H9 (cell line): ENCODE data around the gene RRP1B. TPM values are rescaled to one million over a fixed set of nuclear protein-coding genes. Genes with fewer than 3 reads are reported as not detected.

Source experiments
- DNase-seq: peaks from one replicate; pipeline ENCODE4 v3.0.0-alpha.2; 2017
- H2AFZ ChIP-seq: one replicate; pipeline ENCODE4 v1.6.1; 2013; ENCODE audit warnings: mild to moderate bottlenecking, low read length, control low read depth, moderate library complexity
- H2AK5ac ChIP-seq: 2 replicates; pipeline ENCODE4 v1.6.1; 2013; ENCODE audit warnings: low read length, control low read depth, mixed read lengths; ENCODE audit not compliant: insufficient read length
- H2BK120ac ChIP-seq: one replicate; pipeline ENCODE4 v1.6.1; 2013; ENCODE audit warnings: low read depth, mild to moderate bottlenecking, low read length, control low read depth, inconsistent platforms; ENCODE audit not compliant: poor library complexity, severe bottlenecking
- H2BK12ac ChIP-seq: 2 replicates; pipeline ENCODE4 v1.6.1; 2013; ENCODE audit warnings: low read length, control low read depth, mixed read lengths, low read depth; ENCODE audit not compliant: insufficient read length
- H2BK15ac ChIP-seq: 2 replicates; pipeline ENCODE4 v1.6.1; 2013; ENCODE audit warnings: low read depth, low read length, control low read depth
- H2BK20ac ChIP-seq: one replicate; pipeline ENCODE4 v1.6.1; 2013; ENCODE audit warnings: low read depth, mild to moderate bottlenecking, low read length, control low read depth, inconsistent platforms; ENCODE audit not compliant: poor library complexity, severe bottlenecking
- H2BK5ac ChIP-seq: 2 replicates; pipeline ENCODE4 v1.6.1; 2013; ENCODE audit warnings: low read length, control low read depth, mixed read lengths; ENCODE audit not compliant: insufficient read length
- H3K14ac ChIP-seq: 2 replicates; pipeline ENCODE4 v1.6.1; 2013; ENCODE audit warnings: low read length, control low read depth; ENCODE audit not compliant: insufficient read depth
- H3K18ac ChIP-seq: 2 replicates; pipeline ENCODE4 v1.6.1; 2013; ENCODE audit warnings: low read depth, mild to moderate bottlenecking, mixed read lengths, low read length, control low read depth; ENCODE audit not compliant: insufficient read length
- H3K23ac ChIP-seq: 2 replicates; pipeline ENCODE4 v1.6.1; 2013; ENCODE audit warnings: low read length, control low read depth, mixed read lengths, low read depth; ENCODE audit not compliant: insufficient read length
- H3K23me2 ChIP-seq: 2 replicates; pipeline ENCODE4 v1.6.1; 2013; ENCODE audit warnings: low read depth, mild to moderate bottlenecking, mixed read lengths, low read length, control low read depth; ENCODE audit not compliant: insufficient read length, poor library complexity, severe bottlenecking
- H3K27ac ChIP-seq: 2 replicates; pipeline ENCODE4 v1.5.1; 2013; ENCODE audit warnings: low read length, control low read depth, mixed read lengths, low read depth; ENCODE audit not compliant: insufficient read length
- H3K27me3 ChIP-seq: 2 replicates; pipeline ENCODE4 v1.6.1; 2013; ENCODE audit warnings: low read length, control low read depth, inconsistent platforms; ENCODE audit not compliant: insufficient read depth
- H3K4ac ChIP-seq: 2 replicates; pipeline ENCODE4 v1.6.1; 2013; ENCODE audit warnings: low read depth, mild to moderate bottlenecking, control low read depth, inconsistent platforms, low read length, moderate library complexity
- H3K4me1 ChIP-seq: 2 replicates; pipeline ENCODE4 v1.6.1; 2013; ENCODE audit warnings: low read length, control low read depth, inconsistent platforms; ENCODE audit not compliant: insufficient read depth
- H3K4me2 ChIP-seq: 2 replicates; pipeline ENCODE4 v1.6.1; 2013; ENCODE audit warnings: low read length, control low read depth, mixed read lengths; ENCODE audit not compliant: insufficient read length, insufficient read depth
- H3K56ac ChIP-seq: 2 replicates; pipeline ENCODE4 v1.6.1; 2013; ENCODE audit warnings: low read depth, mild to moderate bottlenecking, mixed read lengths, low read length, control low read depth; ENCODE audit not compliant: insufficient read length
- H3K79me1 ChIP-seq: 2 replicates; pipeline ENCODE4 v1.6.1; 2013; ENCODE audit warnings: low read depth, mild to moderate bottlenecking, moderate library complexity, low read length, control low read depth, inconsistent platforms; ENCODE audit not compliant: insufficient read depth, poor library complexity, severe bottlenecking
- H3K79me2 ChIP-seq: 2 replicates; pipeline ENCODE4 v1.6.1; 2013; ENCODE audit warnings: low read length, control low read depth, inconsistent platforms; ENCODE audit not compliant: insufficient read depth
- H3K9ac ChIP-seq: 2 replicates; pipeline ENCODE4 v1.6.1; 2013; ENCODE audit warnings: low read length, control low read depth, mixed read lengths; ENCODE audit not compliant: insufficient read length; ENCODE audit errors: extremely low read depth
- H3K9me3 ChIP-seq: one replicate; pipeline ENCODE4 v1.6.1; 2013; ENCODE audit warnings: low read depth, low read length, inconsistent platforms; ENCODE audit not compliant: control insufficient read depth
- H3T11ph ChIP-seq: one replicate; pipeline ENCODE4 v1.6.1; 2013; ENCODE audit warnings: mild to moderate bottlenecking, low read length, control low read depth, inconsistent platforms
- H4K20me1 ChIP-seq: one replicate; pipeline ENCODE4 v1.6.1; 2013; ENCODE audit not compliant: control insufficient read depth, insufficient read length, insufficient read depth
- H4K5ac ChIP-seq: 2 replicates; pipeline ENCODE4 v1.6.1; 2013; ENCODE audit warnings: low read depth, mild to moderate bottlenecking, mixed read lengths, low read length, control low read depth; ENCODE audit not compliant: insufficient read length
- H4K8ac ChIP-seq: replicated peaks from 2 replicates; pipeline ENCODE4 v1.6.1; 2013; ENCODE audit warnings: low read length, control low read depth, mixed read lengths, low read depth; ENCODE audit not compliant: insufficient read length
- H4K91ac ChIP-seq: 2 replicates; pipeline ENCODE4 v1.6.1; 2013; ENCODE audit warnings: low read depth, mild to moderate bottlenecking, moderate library complexity, mixed read lengths, low read length, control low read depth; ENCODE audit not compliant: insufficient read length
- H3K27ac Mint-ChIP-seq, 3 experiments: 2 replicates in 2 of 3; 3 replicates in 1 of 3; pipeline ENCODE4 v1.8.0; 2020 to 2021; ENCODE audit warnings: mixed read lengths in 3 of 3, mild to moderate bottlenecking in 1 of 3, moderate library complexity in 1 of 3
- H3K27me3 Mint-ChIP-seq: 2 replicates; pipeline ENCODE4 v1.8.0; 2021; ENCODE audit warnings: low read depth, mild to moderate bottlenecking, moderate library complexity, mixed read lengths
- H3K36me3 Mint-ChIP-seq, 3 experiments: 2 replicates in 2 of 3; 3 replicates in 1 of 3; pipeline ENCODE4 v1.8.0; 2020 to 2021; ENCODE audit warnings: low read depth in 3 of 3, mixed read lengths in 3 of 3; ENCODE audit not compliant: insufficient read depth in 1 of 3
- H3K4me1 Mint-ChIP-seq, 2 experiments: 2 replicates each; pipeline ENCODE4 v1.8.0; 2020; ENCODE audit warnings: mixed read lengths in 2 of 2
- H3K4me3 Mint-ChIP-seq, 2 experiments: 2 replicates in 1 of 2; 3 replicates in 1 of 2; pipeline ENCODE4 v1.8.0; 2020 to 2021; ENCODE audit warnings: mild to moderate bottlenecking in 2 of 2, mixed read lengths in 2 of 2, moderate library complexity in 1 of 2
- H3K9me3 Mint-ChIP-seq, 2 experiments: 2 replicates in 1 of 2; 3 replicates in 1 of 2; pipeline ENCODE4 v1.8.0; 2020; ENCODE audit warnings: mild to moderate bottlenecking in 2 of 2, mixed read lengths in 2 of 2, moderate library complexity in 1 of 2
- CTCF ChIP-seq: fragments of 200-600 bp; sonication (generic); conservative IDR thresholded peaks from 3 replicates; pipeline ENCODE4 v1.8.0; 2021; ENCODE audit warnings: antibody characterized with exemption, mild to moderate bottlenecking
- WGBS: extraction: QIAGEN DNeasy Blood & Tissue Kit; methylation state at CpG from one replicate; pipeline ENCODE4 v1.1.7; 2013; ENCODE audit warnings: missing lambda C conversion rate, low lambda C conversion rate, mixed read lengths; ENCODE audit not compliant: insufficient read length; ENCODE audit errors: extremely low coverage; 5-methylcytosine and 5-hydroxymethylcytosine counted together
- total RNA-seq: library from RNA; stranded (reverse); gene quantifications from 2 replicates; pipeline ENCODE4 v1.2.1, GENCODE V29; 2021

RRP1B gene
- total RNA-seq, 1 experiment from 2014 or later = 96.6 TPM

DNA sequence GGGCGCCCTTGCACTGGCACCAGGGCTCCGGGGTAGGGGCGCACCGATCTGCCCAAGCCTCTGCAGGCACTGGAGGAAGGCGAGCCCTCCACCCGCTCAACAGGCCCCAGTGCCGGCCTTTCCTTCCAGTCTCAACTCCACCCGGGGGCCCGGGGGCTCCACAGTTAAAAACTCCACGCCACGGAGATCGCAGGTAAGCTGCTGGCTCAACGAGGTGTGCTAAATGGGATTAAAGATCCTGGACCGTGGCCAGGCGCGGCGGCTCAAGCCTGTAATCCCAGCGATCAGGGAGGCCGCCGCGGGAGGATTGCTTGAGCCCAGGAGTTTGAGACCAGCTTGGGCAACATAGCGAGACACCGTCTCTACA, 608 bp upstream of the RRP1B start:
- Histone ChIP-seq H2BK12ac (no peak overlapping the region), H3K4ac (no peak overlapping the region), H3K23ac (no peak overlapping the region), H3K4me1 (no peaks in the 10 kb centered on the region), H3K9ac (no peak overlapping the region), H2AFZ (no peak overlapping the region), H2BK120ac (no peak overlapping the region), H3K79me1 (no peaks in the 10 kb centered on the region), H3K79me2 (peaks cover 24% of the 10 kb centered on the region; the same call in 1 of the 2 replicates), H4K8ac (no peak overlapping the region), H3K9me3 (no peaks in the 10 kb centered on the region), H3K23me2 (peaks cover 6% of the 10 kb centered on the region), H3K18ac (no peak overlapping the region), H4K20me1 (no peaks in the 10 kb centered on the region), H3K27ac (no peak overlapping the region), H3K4me2 (no peak overlapping the region), H2AK5ac (no peak overlapping the region), H3T11ph (no peak overlapping the region), H4K91ac (no peak overlapping the region), H2BK5ac (no peak overlapping the region), H3K56ac (no peak overlapping the region), H2BK20ac (no peak overlapping the region), H3K14ac (no peak overlapping the region), H3K27me3 (no peaks in the 10 kb centered on the region), H2BK15ac (no peak overlapping the region), H4K5ac (no peak overlapping the region)
- WGBS = no CpG with 5 or more reads among the region's 23 CpGs
- DNase-seq = no peak
- Mint-ChIP-seq H3K9me3 (no peaks in the 10 kb centered on the region; a peak in 1 of 5 replicates), H3K4me3 (peak overlapping the region; percentile 56 to 74), H3K4me1 (peaks cover 17 to 20% of the 10 kb centered on the region in 2 experiments), H3K36me3 (peaks cover 16 to 36% (median 23%) of the 10 kb centered on the region in 3 experiments), H3K27me3 (peaks cover 1% of the 10 kb centered on the region), H3K27ac (no peak overlapping the region)
- no peak for TF ChIP-seq CTCF
